ENCODE measurements around the gene SNAI1. TPM values are rescaled to one million over a fixed set of nuclear protein-coding genes. Genes with fewer than 3 reads are reported as not detected.
"Not testable (repeated sequence)": the region's sequence is repeated elsewhere in the genome, so short reads cannot be mapped to it uniquely, and the experiment has no call there.

SNAI1 gene
- not detected in 2 replicates for total RNA-seq (2014; rRNA removed)
- polyA plus RNA-seq (2012), result not detected

DNA sequence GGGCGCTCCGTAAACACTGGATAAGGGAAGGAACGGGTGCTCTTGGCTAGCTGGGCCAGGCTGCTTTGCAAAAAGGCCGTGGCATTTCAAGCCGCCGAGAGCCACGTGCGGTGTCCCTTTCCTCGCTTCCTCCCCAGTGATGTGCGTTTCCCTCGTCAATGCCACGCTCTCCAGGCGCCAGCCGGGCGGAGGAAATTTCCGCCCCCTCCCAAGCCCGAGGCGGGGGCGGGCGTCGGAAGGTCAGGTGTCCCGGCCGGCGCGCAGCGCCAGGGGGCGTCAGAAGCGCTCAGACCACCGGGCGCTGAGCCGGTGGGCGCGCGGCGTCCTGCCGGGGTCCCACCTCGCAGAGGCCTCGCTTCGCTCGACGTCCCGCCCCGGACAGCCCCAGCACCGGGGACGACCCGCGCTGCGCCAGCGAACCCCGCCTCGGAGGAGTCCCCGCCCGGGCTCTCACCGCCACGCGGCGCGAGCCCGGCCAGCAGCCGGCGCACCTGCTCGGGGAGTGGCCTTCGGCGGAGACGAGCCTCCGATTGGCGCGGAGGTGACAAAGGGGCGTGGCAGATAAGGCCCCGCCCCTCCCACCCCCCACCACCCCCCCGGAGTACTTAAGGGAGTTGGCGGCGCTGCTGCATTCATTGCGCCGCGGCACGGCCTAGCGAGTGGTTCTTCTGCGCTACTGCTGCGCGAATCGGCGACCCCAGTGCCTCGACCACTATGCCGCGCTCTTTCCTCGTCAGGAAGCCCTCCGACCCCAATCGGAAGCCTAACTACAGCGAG, at the start of gene SNAI1:
SNAI1 (plus strand) TSS at position 635 of the 777 bp plus-strand sequence; CDS start at position 715, 80 bp downstream.
- no peak for DNase-seq (ENCODE audit: low read depth)

DNA sequence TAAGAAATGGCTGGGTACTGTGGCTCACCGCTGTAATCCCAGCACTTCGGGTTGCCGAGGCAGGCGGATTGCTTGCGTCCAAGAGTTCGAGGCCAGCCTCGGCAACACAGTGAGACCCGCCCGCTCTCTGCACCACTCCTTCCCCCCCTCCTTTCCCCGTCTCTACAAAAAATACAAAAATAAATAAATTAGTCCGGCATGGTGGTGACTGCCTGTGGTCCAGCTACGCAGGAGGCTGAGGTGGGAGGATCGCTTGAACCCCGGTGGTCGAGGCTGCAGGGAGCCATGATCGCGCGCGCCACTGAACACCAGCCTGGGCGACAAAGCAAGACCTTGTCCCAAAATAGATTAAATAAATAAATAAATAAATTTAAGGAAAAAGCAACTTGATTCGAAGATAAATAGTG, 47.0 kb upstream of the SNAI1 start:
- DNase-seq (ENCODE audit: low read depth), result no peak

DNA sequence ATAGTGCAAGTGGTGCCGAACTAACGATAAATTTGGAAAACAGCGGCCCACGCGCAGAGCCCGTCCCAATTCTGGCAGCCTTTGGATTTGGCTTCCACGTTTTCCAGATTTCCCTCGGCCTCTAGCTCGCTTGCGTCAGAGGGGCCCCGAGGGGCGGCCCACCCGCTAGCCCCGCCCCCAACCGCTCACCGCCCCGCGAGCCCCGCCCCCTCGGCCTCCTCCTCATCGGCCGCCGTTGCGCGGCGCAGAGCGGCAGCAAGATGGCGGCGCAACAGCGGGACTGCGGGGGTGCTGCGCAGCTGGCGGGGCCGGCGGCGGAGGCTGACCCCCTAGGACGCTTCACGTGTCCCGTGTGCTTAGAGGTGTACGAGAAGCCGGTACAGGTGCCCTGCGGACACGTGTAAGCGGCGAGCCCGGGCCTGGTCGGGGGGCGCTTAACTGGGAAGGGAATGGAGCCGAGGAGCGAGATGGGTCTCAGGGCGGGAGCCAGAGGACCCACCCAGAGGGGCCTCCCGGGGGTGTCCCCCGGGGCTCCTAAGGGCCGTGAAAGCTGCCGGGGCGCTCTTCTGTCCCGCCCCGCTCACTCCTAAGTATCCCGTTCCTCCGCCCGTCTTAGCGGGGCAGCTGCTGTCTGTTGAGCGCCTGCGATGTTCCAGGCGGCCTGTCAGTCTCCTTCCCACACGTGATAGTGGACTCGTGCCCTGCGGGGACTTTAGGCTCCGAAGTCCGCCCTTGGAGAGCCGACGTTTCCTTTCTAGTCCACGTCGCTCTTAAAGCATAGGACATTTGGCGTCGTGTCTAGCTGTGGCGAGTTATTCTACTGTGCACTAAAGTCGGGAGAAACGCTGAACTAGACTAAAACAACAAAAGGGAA, 46.4 kb upstream of the SNAI1 start, which contains the start of gene RNF114:
RNF114 (plus strand) TSS at position 245 of the 874 bp plus-strand sequence; CDS start at position 261, 16 bp downstream.
- DNase-seq (ENCODE audit: low read depth), result peak; percentile 86

DNA sequence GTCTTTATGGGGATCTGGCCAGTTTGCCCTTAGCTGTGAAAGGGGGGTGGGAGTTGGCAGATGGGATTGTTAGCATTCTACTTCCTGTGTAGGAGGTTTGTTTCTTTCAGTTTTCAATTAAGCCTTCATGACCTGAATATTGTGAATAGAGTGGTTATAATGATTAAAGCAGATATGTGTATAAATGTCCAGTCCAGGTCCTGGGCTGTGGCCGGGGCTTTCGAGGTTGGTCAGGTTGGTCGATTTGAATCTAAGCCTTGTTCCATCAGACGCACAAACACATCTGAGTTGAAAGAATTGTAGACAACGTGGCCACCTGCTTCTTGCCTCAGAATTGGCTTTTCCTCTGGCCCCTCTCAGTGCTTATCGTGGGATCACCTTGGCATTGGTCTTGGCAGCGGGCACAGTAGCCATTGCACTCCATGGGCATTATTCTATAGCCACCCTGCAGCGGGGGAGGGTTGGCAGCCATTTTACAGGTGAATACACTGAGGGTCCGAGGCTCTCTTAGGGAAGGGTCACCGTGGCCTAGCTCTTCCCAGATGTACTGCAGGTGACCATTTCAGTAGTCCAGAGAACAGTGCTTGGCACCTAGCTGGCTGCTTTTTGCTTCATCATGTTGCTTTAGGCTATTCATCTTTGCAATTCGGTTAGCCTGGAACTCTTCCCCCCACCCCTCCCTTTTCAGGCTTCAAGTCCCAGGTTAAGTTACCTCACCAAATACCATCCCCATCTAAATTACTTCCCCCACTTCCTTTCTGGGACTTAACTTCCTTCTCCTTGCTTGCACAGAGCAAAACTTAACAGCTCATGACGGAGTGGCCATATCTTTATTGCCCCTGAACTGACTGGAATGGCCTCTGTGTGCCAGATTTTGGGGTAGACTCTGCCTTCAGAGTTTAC, 45.5 kb upstream of the SNAI1 start:
- no peak for DNase-seq (ENCODE audit: low read depth)

DNA sequence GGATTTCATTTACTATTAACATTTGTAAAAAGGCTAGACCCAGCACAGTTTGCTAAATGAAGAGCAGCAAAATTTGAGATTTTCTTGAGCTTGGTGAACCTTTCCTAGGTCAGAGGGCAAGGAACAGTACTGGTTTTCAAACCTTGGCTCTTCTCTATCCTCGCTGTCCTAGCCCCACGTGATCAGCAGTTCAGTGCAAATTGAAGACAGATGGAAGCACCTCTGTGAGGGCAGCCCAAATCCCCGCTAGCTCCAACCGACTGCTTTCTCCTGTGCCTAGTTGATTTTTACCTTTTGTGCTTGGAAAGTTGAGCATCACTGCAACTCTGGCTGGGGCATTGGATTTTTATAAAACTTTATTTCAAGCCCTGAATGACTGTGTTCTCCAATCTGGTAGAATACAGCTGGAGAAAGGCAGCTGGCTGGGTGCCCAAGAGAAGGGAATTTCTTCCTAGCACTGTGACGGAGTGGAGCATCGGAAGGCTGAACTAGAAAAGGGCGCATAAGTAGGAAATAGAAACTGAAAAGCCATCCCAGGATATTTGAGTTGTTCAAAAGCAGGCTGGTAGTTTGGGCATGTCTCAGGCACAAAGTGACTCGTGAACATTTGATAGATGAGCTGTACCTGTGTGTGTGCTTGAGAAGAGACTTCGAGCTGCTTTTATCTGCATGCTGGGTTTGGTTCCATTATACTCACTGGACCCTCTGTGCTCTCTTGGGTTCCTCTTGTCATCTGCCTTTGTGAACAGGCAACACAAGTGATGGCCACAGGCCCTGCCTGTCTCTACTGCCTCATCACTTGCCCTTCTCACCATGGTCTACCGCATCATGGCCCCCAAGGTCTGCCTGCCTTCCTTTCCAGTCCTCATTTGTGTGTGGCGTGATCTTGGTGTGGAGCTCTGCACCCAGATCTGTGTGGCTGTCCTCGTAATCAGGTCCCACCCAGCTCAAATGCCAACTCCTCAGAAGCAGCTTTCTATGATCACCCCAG, 44.3 kb upstream of the SNAI1 start:
- peak; percentile 9 for DNase-seq (ENCODE audit: low read depth)

DNA sequence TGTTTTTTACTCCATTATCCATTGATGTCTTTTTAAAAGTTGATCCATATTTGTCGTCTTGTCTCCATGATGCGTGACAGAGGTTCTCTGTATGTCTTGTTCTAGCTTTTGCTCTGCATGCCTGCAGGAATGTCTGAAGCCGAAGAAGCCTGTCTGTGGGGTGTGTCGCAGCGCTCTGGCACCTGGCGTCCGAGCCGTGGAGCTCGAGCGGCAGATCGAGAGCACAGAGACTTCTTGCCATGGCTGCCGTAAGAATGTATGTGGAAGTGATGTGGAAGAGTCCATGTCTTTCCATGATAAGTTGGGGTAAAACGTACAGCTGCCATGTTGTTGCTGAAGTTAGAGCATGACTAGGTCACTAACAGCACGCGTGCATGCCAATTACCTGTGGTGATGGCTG, 41.3 kb upstream of the SNAI1 start:
- no peak for DNase-seq (ENCODE audit: low read depth)

DNA sequence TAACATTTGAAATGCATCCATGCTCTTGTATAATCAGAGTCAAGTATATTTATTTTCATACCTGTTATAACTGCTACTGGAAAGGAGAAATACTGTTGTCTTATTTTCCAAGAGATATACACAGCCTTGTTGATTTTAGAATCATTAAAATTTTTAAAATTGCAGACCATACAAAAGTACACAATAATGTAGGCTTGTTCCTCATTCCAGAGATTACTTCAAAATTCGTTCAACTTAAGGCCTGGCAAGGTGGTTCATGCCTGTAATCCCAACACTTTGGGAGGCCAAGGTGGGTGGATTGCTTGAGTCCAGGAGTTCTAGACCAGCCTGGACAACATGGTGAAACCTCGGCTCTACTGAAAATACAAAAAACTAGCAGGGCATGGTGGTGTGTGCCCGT, 40.5 kb upstream of the SNAI1 start:
- DNase-seq (ENCODE audit: low read depth), result no peak

DNA sequence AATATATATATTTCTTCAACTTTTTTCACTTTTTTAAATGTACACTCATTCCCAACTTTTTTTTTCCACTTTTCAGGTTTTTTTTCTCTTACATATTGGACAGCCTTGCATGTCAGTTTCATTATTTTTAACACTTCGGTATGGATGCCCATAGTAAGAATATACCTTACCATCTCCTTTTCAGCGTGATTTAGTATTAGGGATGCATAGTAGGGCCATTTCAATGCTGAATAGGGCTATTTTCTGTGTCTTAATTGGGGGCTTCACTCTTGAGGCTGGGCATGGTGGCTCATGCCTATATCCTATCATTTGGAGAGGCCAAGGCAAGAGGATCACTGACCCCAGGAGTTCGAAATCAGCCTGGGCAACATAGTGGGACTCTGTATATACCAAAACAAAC, 39.8 kb upstream of the SNAI1 start:
- no peak for DNase-seq (ENCODE audit: low read depth)

DNA sequence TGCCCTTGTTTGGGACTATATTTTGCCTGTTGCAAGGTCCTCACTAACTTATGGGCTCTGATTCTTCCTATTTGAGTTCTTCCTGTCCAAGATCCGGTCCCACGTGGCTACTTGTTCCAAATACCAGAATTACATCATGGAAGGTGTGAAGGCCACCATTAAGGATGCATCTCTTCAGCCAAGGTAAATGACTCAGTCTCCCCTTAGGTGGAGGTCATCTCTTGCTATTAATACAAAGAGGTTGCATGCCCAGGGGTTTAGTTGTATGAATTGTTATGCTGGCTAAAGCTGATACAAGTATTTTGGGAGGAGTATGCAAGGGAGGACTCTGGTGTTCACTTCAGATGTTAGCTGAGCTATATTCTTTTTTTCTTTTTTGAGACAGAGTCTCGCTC, 37.5 kb upstream of the SNAI1 start:
- DNase-seq (ENCODE audit: low read depth), result no peak

DNA sequence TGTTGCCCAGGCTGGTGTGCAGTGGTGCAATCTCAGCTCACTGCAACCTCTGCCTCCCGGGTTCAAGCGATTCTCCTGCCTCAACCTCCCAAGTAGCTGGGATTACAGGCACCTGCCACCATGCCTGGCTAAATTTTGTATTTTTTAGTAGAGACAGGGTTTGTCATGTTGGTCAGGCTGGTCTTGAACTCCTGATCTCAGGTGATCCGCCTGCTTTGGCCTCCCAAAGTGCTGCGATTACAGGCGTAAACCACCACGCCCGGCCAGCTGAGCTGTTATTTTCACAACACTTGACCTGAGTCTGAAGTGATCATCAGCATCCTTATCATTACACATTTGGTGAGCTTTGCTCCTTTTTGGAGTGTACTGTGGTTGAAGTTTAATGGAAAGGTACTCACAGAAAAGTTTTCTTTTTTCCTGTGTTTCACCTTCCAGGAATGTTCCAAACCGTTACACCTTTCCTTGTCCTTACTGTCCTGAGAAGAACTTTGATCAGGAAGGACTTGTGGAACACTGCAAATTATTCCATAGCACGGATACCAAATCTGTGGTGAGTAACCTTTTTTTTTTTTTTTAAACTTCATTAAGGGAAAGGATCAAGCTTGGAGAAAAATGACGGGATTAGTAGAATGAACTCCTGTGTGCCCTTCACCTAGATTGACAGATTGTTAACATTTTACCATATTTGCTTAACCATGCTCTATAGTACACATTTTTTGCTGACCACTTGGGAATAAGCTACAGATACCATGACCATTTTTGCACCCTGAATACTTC, 36.9 kb upstream of the SNAI1 start:
- DNase-seq (ENCODE audit: low read depth), result no peak

DNA sequence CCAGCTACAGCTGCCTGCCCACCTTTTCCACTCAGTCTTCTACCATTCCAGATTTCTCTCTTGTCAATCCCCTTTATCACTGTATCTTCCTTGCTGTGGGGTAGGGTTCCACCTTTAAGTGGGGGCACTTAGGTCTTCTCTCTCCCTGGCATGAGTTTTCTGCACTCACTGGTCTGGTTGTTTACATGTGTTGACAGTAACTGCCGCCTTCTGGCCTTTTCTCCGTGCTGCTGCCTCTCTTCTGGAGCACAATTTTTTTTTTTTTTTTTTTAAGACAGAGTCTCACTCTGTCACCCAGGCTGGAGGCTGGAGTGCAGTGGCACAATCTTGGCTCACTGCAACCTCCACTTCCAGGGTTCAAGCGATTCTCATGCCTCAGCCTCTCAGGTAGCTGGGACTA, 34.6 kb upstream of the SNAI1 start:
- no peak for DNase-seq (ENCODE audit: low read depth)

DNA sequence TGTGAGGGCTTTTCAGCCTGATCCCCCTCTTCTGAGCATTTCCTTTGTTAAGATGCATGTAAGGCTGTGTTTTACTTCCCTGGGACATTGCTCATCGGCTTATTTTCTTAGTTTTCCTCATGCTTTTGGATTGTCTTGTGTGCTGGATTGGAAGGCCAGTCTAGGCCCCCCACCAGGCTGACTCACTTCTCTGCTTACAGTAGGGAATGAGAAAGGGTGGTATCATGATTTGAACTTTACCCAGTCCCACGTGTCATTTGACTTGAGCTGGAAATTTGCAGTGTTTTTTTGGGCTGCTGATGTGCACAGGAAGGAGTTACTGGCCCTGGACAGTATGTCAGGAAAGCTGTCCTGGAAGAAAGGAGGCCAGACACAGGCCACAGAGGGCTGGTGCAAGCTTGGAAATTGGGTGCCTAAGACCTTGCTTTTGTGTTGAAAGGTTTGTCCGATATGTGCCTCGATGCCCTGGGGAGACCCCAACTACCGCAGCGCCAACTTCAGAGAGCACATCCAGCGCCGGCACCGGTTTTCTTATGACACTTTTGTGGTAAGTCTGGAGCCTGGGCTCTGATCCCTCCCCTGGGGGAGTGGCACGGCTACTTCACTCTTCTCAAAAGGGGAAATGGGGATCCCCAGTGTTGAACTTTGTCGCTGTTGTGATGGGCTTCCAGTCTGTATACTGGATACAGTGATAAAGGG, 33.8 kb upstream of the SNAI1 start:
- DNase-seq (ENCODE audit: low read depth), result peak; percentile 86

DNA sequence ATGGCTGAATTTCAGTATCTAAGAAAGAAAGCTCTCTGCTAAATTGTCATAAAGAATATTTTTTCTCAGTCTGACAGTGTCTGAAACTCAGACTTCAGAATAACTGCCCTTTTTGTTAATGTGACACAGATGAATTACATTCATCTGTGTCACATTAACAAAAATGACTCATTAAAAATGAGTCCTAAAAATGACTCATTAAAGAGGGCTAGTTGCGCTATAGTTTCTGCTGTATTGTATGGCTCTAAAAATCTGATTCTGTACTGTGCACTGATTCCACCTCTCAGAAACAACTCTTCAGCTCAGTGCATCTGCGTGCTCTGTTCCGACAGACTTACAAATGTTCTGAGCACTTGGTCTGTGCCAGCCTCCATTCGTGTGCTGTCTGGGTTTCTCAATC, 31.6 kb upstream of the SNAI1 start:
- peak; percentile 73 for DNase-seq (ENCODE audit: low read depth)

DNA sequence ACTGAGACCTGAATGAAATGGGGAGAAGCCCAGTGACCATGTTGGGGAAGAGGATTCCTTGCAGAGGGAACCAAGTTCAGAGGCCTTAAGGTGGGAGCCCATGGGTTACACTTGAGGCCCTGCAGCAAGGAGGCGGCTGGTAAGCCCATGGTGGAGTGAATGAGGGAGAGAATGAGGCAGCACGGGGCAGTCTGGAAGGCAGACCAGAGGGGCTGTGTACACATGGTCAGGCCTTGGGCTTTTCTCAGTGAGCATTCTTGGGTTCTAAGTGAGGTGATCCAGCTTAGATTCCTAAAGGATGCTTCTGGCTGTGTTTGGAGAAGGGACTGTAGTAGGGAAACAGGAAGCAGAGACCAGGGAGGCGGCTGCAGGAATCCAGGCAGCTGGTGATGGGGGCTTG, 27.6 kb upstream of the SNAI1 start:
- no peak for DNase-seq (ENCODE audit: low read depth)

DNA sequence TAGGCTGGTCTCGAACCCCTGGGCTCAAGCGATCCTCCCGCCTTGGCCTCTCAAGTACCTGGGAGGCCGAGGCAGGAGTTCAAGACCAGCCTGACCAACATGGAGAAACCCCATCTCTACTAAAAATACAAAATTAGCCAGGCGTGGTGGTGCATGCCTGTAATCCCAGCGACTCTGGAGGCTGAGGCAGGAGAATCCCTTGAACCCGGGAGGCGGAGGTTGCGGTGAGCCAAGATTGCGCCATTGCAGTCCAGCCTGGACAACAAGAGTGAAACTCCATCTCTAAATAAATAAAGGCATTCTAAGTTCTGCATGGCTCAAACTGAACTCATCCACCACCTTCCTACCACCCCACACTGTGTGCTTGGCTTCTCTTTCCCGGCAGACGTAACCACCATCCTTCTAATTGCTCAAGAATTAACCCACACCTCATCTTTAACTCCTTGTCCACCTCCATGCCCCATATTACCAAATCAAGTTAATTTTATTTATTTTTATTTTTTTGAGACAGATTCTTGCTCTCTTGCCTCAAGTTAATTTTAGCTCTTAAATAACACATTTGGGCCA, 26.9 kb upstream of the SNAI1 start:
- DNase-seq (ENCODE audit: low read depth), result not testable (repeated sequence)

DNA sequence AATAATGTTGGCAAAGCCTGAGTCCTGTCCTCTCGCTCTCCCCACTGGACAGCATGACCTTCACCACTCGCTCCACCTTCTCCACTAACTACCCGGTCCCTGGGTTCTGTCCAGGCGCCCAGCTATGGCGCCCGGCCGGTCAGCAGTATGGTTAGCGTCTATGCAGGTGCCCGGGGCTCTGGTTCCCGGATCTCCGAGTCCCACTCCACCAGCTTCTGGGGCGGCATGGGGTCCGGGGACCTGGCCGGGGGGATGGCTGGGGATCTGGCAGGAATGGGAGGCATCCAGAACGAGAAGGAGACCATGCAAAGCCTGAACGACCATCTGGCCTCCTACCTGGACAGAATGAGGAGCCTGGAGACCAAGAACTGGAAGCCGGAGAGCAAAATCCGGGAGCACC, 26.1 kb upstream of the SNAI1 start:
- no peak for DNase-seq (ENCODE audit: low read depth)

DNA sequence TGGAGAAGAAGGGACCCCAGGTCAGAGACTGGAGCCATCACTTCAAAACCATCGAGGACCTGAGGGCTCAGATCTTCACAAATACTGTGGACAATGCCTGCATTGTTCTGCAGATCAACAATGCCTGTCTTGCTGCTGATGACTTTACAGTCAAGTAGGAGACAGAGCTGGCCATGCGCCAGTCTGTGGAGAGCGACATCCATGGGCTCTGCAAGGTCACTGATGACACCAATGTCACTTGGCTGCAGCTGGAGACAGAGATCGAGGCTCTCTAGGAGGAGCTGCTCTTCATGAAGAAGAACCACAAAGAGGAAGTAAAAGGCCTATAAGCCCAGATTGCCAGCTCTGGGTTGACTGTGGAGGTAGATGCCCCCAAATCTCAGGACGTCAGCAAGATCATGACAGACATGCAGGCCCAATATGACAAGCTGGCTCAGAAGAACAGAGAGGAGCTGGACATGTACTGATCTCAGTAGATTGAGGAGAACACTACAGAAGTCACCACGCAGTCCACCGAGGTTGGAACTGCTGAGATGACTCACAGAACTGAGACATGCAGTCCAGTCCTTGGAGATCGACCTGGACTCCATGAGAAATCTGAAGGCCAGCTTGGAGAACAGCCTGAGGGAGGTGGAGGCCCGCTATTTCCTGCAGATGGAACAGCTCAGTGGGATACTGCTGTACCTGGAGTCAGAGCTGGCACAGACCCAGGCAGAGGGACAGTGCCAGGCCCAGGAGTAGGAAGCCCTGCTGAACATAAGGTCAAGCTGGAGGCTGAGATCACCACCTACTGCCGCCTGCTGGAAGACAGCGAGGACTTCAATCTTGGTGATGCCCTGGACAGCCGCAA, 25.5 kb upstream of the SNAI1 start:
- not testable (repeated sequence) for DNase-seq (ENCODE audit: low read depth)

DNA sequence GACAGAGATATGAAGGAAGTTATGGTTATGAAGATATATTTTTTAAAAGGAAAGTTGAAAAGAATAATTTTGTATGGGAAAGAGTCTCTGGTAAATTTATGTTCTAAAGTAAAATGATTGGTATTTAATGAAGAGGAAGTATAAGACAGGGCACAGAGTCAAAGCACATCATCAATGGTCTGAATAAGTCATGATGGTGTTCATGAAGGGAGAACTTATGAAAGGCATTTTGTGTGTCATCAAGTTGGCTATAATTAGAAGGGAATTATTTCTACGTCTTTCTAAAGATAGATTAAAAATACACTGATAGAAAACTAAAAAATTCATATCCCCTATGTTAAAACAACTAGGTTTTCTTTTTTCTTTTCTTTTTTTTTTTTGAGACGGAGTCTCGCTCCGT, 21.4 kb upstream of the SNAI1 start:
- DNase-seq (ENCODE audit: low read depth), result no peak
